UCSD-AML1 (cell line): Measurements from ENCODE around the gene CADM4.
A peak's percentile ranks its signal among the peaks of the same experiment; 100 is the strongest.
"Not testable (repeated sequence)": the region's sequence is repeated elsewhere in the genome, so short reads cannot be mapped to it uniquely, and the experiment has no call there.

Experiments used
- DNase-seq: peaks from one replicate; lab custom pipeline; 2025; ENCODE audit not compliant: unreplicated experiment; lab: John Stamatoyannopoulos, UW

CADM4 gene

DNA sequence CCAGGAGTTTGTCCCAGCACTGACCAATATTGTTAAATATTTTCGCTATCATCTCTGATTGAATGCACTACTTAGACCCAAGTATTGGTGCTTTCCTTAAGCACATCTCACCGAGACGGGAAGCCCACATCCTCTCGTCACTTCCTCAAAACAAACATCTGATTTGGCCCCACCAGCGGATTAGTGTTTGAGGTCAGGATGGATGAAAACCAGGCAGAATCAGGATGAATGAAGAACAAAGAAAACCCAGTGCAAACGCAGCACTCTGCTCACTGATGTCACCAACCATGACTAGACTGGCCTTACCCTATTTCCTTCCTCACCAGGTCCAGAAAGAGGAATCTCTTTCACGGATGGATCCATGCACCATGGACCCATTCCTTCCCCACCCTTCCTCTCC is 24.4 kb upstream of the CADM4 start:
- DNase-seq = peak; percentile 56

GRCh38 chr19:43662487-43662886 is 22.8 kb upstream of the CADM4 start:
- no peak for DNase-seq

- no peak for DNase-seq
These were observed 21.3 kb upstream of the CADM4 start for GRCh38 chr19:43660971-43661360.

DNA sequence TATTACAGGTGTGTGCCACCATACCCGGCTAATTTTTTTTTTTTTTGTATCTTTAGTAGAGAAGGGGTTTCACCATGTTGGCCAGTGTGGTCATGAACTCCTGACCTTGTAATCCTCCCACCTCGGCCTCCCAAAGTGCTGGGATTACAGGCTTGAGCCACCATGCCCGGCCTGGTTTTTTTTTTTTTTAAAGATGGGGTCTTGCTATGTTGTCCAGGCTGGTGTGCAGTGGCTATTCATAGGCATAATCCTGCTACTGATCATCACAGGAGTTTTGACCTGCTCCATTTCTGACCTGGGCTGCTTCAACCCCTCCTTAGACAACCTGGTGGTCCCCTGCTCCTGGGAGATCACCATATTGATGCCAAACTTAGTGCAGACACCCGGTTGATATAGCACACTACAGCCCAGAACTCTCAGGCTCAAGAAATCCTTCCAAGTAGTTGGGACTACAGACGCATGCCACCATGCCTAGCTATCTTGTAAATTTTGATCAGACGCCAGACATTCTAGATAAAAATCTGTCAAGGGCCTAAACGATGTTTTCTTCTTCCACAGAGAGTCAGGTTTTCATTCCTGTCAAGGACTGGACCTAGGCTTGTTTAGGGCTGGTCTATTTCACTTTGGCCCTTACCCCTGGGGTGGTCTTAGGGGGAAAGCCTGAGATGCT is 20.8 kb upstream of the CADM4 start:
- DNase-seq = no peak

DNA sequence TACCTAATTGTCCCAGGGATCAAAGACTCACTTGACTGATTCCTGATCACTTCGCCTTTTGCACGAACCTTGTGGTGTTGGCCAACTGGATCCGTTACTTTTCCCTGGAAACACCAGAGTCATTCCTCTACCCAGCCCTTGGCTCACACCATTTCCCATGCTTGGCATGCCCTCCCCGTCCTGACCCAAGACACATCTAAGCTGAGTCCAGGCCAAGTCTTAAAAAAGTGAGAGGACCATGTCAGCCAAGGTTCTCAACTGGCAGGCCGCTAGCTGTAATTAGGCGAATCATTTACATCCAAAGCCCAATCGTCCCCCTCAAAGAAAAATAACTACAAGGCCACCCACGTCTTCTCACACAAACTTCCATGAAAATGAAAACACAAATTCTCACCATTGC is 18.8 kb upstream of the CADM4 start:
- DNase-seq = no peak

GRCh38 chr19:43658001-43658400 is 18.4 kb upstream of the CADM4 start:
- no peak for DNase-seq

DNA sequence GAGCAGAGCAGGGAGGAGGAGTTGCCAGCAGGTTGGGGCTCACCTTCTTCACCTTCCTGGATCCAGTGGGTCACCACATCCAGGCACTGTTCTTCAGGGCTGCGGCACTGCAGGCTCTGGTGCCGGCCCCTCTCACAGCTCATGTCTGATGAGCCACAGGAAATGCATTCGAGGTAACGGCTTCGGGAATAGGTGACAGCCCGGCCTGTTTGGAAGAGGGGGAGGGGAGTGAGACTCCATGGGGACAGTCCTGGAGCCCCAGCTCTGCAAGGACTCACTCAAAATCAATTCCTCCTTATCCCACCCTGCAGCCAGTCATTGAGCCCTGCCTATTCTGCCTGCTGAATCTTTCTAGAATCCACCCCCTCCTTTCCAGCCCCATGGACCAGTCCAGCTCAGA is 16.8 kb upstream of the CADM4 start:
- DNase-seq = no peak

GRCh38 chr19:43652546-43652874 is 12.9 kb upstream of the CADM4 start:
- no peak for DNase-seq

DNA sequence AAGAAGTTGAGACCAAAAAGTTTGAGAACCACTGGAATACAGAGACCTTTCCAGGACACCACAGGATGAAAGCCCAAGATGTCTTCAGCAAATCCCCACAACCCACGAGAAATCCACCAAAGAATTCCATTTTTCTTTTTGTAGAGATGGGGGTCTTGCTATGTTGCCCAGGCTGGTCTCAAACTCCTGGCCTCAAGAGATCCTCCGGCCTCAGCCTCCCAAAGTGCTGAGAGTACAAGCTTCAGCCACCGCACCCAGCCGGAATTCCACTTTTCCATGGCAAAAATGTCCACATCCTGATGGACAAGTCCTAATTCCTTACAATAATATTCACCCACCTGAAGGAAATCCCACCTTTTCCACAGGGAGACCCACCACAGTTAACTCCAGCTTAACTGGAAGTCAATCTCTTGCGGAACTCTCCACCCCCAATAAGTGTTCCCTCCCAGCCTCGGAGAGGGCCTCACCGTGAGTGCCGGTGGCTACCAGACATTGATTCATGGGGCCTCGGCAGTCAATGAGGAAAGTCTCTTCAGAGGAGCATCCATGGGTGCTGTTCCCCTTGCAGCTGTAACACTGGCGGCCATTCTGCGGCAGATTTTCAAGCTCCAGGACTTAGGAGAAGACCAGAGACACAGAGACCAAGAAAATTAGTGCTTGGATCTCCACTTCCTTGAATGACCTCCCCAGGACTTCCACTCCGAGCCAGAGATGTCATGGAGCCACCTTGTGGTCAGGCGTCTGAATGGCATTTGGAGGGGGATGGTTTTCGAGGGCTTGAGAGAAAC is 12.3 kb upstream of the CADM4 start:
- DNase-seq = peak; percentile 60

GRCh38 chr19:43650276-43650675 is 10.6 kb upstream of the CADM4 start:
- DNase-seq = not testable (repeated sequence)

DNA sequence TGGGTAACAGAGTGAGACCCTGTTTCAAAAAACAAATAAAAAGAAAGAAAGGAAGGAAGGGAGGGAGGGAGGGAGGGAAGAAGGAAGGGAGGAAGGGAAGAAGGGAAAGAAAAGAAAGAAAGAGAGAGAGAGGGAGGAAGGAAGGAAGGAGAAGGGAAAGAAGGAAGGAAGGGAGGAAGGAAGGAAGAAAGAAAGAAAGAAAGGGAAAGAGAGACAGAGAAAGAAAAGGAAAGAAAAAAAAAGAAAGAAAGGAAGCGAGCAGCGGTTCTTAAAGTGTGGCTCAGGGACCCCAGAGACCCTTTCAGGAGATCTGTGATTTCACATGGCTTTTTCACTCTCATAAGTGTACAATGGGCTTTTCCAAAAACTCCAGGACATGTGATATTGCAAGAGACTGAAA is 9.9 kb upstream of the CADM4 start:
- DNase-seq = no peak

DNA sequence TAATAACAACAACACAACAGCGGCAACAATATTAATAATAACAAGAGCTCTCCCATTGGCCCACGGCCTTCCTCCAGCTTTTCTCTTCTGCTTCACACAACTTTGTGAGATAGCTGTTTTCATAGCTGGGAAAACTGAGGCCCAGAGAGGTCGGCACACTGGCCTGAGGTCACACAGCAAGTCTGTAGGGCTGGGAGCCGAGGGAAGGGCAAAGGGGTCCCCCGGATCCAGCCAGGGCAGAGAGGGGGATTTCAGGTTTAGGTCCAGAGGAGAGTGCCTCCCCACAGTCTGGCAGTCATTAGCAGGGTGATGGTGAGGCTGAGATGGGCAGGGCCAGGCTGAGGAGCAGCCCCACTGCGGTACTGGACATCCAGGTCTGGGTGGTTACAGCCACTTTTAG is 9.0 kb upstream of the CADM4 start:
- DNase-seq = no peak

DNA sequence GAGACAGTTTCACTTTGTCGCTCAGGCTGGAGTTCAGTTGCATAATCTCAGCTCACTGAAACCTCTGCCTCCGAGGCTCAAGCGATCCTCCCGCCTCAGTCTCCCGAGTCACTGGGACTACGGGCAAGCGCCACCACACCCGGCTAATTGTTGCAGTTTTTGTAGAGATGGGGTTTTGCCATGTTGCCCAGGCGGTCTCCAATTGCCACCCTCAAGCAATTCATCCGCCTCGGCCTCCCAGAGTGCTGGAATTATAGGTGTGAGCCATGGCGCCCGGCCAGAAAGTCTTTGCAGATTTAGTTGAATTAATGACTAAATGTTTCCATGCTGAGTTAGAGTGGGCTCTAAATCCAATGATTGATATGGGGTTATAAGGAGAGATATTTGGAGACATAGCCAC is 4.5 kb upstream of the CADM4 start:
- DNase-seq = no peak

- DNase-seq = no peak
These were observed 3.7 kb upstream of the CADM4 start for GRCh38 chr19:43643326-43643725.

DNA sequence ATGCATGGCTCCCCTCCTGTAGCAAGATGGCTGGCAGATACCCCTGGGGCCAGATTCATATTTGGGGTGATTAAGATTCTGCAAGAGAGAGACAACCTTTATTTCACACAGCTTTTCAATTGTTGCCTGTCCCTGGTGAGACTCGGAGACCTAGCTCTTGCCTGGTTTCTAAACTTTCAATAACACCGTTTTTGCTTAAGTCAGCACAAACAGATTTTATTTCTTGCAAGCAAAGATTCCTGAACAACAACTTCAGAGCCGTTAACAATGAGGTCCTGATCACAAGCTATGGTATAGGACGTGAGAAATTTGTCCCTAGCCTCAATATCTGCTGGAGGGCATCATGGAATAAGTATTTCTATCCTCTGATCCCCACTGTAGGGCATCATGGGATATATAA is 2.9 kb upstream of the CADM4 start:
- DNase-seq = no peak

GRCh38 chr19:43641333-43641732 is 1.7 kb upstream of the CADM4 start:
- DNase-seq = no peak

DNA sequence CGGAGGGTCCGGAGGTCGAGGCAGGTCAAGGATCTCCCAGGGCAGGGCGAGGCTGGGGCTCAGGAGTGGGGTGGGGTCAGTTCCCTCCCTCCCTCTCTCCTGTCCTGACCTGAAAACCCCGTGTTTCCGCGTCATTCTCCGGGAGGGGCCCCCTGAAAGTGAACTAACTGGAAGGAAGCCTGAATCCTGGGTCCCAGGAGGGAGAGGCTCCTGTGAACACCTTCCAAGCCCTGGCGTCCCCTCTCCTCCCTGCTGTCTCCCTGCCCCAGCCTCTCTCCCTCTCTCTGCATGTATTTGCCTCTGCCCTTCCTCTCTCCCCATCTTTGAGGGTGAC is 741 bp upstream of the CADM4 start:
- DNase-seq = no peak

GRCh38 chr19:43638995-43639518 is 593 bp downstream of the CADM4 start:
- DNase-seq = no peak

- no peak for DNase-seq
These were observed 1.2 kb downstream of the CADM4 start for GRCh38 chr19:43638214-43638994.

DNA sequence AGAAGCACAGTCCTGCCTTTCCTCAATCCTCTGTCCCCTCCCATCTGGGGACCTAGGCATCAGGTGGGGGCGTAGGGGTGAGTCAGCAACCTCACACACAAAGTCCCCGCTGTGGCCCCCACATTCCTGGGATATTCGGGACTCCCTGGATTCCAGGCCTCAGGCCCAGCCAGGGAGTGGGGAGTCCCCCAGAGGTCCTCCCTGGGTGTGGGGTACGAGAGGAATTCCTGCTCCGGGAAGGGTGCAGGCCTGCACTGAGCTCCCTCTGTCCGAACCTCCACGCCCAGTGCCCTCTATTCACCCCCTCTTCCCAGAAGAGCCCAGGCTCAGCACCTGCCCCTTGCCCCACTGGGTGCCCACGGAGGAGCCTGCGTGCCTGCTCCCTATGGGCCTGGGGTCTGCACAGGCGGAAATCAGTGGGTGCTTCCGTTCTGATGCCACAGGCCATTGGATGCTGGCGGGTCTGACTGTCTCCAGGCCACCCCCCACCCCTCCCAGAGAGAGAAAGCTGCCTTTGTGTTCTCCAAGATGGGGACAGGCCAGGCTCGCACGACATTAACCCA is 3.4 kb downstream of the CADM4 start:
- DNase-seq = no peak

GRCh38 chr19:43635561-43635940 is 4.1 kb downstream of the CADM4 start:
- DNase-seq = not testable (repeated sequence)
